Stimulated activated CD8-positive, alpha-beta memory T cell treated with anti-CD3 and anti-CD28 coated beads, Interleukin-4, amount 100 ng/mL, for 48 hours (primary cell): ENCODE results near the gene LMOD1.
"Not testable (repeated sequence)": the region's sequence is repeated elsewhere in the genome, so short reads cannot be mapped to it uniquely, and the experiment has no call there.

Source experiments
- DNase-seq: peaks from one replicate; pipeline ENCODE4 v3.0.0-alpha.2; 2020

Gene LMOD1

GRCh38 chr1:201946224-201946908, at the start of gene LMOD1:
LMOD1 (minus strand) TSS chr1:201946548; CDS start chr1:201946340, 208 bp downstream.
- DNase-seq: peak; percentile 33

DNA sequence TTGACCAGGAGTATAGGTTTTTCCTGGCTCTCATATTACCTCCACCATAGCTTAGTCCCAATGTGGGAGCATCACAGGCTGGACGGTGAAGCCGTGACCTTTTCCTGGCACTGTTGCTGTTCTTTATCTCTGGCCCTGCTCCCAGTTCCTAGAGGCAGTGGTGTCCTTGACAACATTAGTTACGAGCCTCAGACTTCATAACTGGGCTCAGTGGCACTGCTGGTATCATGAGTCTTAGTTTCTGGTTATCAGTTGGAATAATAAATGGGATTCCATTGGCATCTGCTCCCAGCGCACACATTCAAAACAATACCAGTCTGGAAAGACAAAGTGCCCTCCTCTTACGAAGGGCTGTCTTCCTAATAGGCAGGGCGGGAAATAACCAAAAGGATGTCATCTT, 44.1 kb upstream of the LMOD1 start:
- no peak for DNase-seq

DNA sequence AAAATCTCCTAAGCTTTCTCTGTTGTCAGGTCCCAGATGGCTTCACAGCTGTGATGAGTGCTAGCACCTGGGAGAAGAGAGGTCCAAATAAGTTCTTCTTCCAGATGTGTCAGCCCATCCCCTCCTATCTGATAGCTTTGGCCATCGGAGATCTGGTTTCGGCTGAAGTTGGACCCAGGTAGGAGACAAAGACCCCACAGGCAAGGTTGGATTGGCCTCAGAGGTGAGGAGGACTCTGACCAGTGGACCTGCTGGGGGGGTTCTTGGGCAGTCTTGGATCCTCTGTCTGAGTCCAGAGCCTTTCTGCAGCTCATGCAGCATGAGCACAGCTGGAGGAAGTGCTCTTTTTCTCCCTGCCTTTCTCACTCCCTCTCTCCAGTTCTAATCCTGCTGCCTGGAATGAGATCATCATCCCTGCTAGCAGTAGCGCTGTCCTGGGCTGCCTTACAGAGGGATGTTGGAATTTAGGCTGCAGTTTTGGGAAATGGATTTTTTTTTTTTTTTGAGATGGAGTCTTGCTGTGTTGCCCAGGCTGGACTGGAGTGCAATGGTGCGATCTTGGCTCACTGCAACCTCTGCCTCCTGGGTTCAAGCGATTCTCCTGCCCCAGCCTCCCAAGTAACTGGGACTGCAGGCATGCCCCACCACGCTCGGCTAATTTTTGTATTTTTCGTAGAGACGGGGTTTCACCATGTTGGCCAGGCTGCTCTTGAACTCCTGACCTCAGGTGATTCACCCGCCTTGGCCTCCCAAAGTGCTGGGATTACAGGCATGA, 43.2 kb upstream of the LMOD1 start:
- DNase-seq: no peak

DNA sequence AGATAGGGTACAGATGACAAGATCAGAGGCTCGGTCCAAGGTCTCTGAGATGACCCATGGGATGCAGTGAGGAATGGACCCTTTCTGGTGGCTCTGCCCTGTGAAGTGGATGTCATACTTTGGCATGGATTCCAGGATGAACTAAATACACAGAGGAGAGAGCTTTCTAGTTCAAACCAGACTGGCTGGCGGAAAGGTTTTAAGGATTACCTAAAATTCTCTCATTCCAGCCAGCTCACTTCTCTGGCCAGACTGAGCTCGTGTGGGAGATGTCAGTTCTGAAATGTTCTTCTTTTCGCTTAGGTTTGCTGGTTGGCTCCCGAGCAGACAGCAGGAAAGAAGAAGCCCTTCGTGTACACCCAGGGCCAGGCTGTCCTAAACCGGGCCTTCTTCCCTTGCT, 42.3 kb upstream of the LMOD1 start:
- no peak for DNase-seq

DNA sequence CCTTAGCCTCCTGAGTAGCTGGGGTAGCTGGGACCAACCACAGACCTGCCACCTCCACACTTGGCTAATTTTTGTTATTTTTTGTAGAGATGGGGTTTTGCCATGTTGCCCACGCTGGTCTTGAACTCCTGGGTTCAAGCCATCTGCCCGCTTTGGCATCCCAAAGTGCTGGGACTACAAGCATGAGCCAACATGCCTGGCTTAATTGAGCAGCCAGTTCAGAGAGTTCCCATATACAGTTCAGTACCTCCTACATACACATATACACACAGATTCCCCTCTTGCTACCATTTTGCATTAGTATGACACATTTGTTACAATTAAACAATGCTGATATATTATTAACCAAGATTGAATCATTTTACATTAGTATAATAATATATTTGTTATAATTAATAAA, 39.0 kb upstream of the LMOD1 start:
- no peak for DNase-seq

- no peak for DNase-seq
Observed at GRCh38 chr1:201984446-201984845, 38.1 kb upstream of the LMOD1 start.

DNA sequence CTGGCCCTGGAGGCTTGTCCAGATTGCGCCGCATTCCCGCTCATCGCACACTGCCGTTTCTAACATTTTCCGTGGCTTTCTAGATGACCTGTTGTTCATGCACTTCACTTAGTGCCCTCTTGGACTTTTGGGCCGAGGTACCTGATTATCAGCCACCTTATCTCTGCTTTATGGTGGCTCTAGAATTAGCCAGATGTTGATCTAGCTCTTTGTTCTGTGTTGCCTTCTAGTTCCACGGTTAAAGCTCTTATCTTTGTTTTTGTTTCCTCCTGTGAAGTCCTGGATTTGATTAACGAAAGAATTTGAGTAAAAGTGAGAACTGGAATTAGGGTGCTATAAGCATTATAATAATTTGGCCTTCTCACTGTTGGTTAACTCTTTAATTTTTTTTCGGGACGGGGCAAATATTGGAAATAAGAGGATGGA, 37.0 kb upstream of the LMOD1 start:
- no peak for DNase-seq

- DNase-seq: peak; percentile 66
Observed at GRCh38 chr1:201982623-201983379, 36.5 kb upstream of the LMOD1 start, which contains the start of gene RNPEP. RNPEP (plus strand) TSS chr1:201982648; CDS start chr1:201982667, 19 bp downstream.

- DNase-seq: peak; percentile 83
Observed at GRCh38 chr1:201982082-201982622, 35.8 kb upstream of the LMOD1 start.

DNA sequence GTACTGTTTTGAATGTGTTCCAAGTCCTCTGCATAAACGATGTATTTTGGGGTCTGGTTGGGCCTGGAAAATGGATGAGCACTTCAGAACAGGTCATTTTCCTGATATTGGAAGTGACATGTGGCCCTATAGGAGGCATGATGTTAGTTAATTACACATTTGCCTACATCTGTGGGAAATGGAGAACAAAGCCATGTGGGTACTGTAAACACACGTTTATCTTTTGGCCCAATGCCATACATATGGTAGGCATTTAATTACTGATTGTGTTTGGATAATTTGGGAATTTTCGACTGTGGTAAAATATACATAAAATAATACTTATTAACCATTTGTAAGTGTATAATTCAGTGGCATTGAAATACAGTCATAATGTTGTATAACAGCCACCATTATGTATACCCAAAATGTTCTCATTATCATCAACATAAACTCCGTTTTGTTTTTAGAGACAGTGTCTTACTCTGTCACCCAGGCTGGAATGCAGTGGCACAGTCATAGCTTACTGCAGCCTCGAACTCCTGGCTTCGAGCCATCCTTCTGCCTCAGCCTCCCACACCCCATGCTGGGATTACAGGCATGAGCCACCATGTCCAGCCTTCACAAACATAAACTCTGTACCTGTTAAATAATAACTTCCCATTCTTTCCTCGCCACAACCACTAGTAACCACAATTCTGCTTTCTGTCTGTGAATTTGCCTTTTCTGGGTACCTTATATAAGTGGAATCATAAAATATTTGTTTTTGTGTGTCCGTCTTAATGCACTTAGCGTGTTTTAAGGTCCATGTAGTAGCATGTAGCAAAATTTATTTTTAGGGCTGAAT, 24.2 kb upstream of the LMOD1 start:
- DNase-seq: no peak

- no peak for DNase-seq
Observed at GRCh38 chr1:201968202-201968925, 22.0 kb upstream of the LMOD1 start.

DNA sequence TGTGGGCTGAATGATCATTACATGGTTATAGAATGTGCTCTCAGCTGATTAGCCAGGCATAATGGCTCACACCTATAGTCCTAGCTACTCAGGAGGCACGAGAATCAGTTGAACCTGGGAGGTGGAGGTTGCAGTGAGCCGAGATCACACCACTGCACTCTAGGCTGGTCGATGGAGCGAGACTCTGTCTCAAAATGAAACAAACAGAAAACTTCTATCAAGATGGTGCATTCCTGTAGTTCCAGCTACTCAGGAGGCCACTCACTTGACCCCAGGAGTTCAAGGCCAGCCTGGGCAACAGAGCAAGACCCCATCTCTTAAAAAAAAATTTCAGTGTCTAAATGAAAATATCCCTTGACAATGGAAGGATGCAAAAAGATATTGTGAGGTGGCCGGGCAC, 19.8 kb upstream of the LMOD1 start:
- no peak for DNase-seq

GRCh38 chr1:201964261-201964660, 17.9 kb upstream of the LMOD1 start:
- no peak for DNase-seq

GRCh38 chr1:201962382-201962781, 16.0 kb upstream of the LMOD1 start:
- not testable (repeated sequence) for DNase-seq

DNA sequence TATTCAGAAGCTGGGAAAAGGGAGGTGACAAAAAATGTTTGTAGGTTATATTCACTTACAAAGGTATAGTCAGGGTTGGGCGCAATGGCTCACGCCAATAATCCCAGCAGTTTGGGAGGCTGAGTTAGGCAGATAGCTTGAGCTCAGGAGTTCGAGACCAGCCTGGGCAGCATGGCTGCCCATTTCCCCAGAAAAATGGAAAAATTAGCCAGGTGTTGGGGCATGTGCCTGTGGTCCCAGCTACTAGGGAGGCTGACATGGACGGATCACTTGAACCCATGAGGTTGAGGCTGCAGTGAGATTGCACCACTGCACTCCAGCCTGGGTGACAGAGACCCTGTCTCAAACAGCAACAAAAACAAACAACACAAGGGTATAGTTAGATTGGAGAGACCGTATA, 12.0 kb upstream of the LMOD1 start:
- no peak for DNase-seq

DNA sequence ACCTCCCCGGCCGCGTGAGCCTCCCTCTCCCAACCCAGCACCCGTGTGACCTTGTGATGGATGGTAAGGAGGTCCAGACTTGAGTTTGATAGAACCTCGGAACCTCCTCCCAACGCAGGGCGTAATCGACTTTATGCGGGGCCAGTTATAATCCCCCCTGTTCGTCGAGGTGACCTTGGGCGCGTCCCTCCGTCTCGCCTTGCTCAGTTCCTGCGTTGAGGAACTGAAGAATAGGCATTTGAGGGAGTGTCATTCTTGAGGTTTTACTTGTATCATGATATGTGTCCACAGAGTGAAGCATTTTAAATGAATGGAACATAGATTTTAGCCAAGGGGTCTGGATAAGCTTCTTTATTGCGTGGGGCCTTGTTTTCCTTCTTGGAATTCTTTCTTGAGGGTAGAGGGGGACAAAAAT, 9.4 kb upstream of the LMOD1 start:
- DNase-seq: no peak

- DNase-seq: peak; percentile 95
Observed at GRCh38 chr1:201955009-201955728, 8.8 kb upstream of the LMOD1 start, which contains the start of gene TIMM17A. TIMM17A (plus strand) TSS chr1:201955503; CDS start chr1:201955527, 24 bp downstream.

DNA sequence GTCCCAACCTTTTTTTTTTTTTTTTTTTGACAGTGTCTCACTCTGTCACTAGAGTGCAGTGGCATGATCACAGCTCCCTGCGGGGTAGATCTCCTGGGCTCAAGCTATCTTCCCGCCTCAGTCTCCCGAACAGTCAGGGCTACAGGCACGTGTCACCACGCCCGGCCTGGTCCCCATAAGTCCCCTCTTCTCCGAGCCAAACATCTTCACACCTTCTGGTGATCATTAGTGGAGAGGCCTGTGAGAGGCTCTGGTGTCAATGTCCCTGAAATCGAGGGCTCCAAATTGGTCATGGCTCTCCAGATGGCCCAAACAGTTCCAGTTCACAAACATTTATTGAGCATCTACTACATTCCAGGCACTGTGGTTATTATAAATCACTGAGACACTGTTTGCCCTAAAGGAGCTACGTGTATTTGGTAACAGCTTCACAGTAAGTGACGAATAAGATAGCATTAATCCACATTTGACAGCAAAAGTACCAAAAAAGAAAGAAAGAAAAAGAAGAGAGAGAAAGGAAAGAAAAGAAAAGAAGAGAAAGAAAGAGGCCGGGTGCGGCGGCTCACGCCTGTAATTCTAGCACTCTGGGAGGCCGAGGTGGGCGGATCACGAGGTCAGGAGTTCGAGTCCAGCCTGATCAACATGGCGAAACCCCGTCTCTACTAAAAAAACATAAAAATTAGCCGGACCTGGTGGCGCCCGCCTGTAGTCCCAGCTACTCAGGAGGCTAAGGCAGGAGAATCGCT, 8.1 kb upstream of the LMOD1 start:
- peak; percentile 46 for DNase-seq

- no peak for DNase-seq
Observed at GRCh38 chr1:201949491-201949890, 3.1 kb upstream of the LMOD1 start.

GRCh38 chr1:201947697-201948008, 1.3 kb upstream of the LMOD1 start:
- no peak for DNase-seq
